HG03558 (cell line): Measurements from ENCODE around the gene RNU7-1.

Experiments used
- ATAC-seq: cut with Tn5 transposase; IDR thresholded peaks from one replicate; pipeline ENCODE4 v1.9.1; 2021; ENCODE audit warnings: moderate number of reproducible peaks; ENCODE audit not compliant: unreplicated experiment; ENCODE audit errors: extremely low read depth

The RNU7-1 gene

GRCh38 chr12:6962285-6963015 lies 18.8 kb downstream of the RNU7-1 start:
- no peak for ATAC-seq

GRCh38 chr12:6963016-6963731 lies 19.6 kb downstream of the RNU7-1 start:
- ATAC-seq: no peak

GRCh38 chr12:6963791-6964413 lies 20.3 kb downstream of the RNU7-1 start:
- ATAC-seq: no peak

- ATAC-seq: no peak
Measured at GRCh38 chr12:6964605-6965025, 21.0 kb downstream of the RNU7-1 start.

GRCh38 chr12:6965026-6965661 lies 21.5 kb downstream of the RNU7-1 start:
- ATAC-seq: no peak

GRCh38 chr12:6965714-6966113 lies 22.1 kb downstream of the RNU7-1 start:
- ATAC-seq: no peak

GRCh38 chr12:6966351-6966750 lies 22.7 kb downstream of the RNU7-1 start:
- ATAC-seq: no peak

- ATAC-seq: no peak
Measured at GRCh38 chr12:6967651-6968100, 24.1 kb downstream of the RNU7-1 start.

GRCh38 chr12:6968426-6968825 lies 24.8 kb downstream of the RNU7-1 start:
- no peak for ATAC-seq

- ATAC-seq: peak; percentile 21
Measured at GRCh38 chr12:6970096-6970527, 26.5 kb downstream of the RNU7-1 start.

GRCh38 chr12:6974180-6974579 lies 30.6 kb downstream of the RNU7-1 start:
- ATAC-seq: no peak

GRCh38 chr12:6975297-6976032 lies 31.8 kb downstream of the RNU7-1 start:
- ATAC-seq: no peak

- no peak for ATAC-seq
Measured at GRCh38 chr12:6977653-6978052, 34.0 kb downstream of the RNU7-1 start.

GRCh38 chr12:6978188-6978587 lies 34.6 kb downstream of the RNU7-1 start:
- no peak for ATAC-seq

GRCh38 chr12:6978611-6979011 lies 35.0 kb downstream of the RNU7-1 start:
- no peak for ATAC-seq

- no peak for ATAC-seq
Measured at GRCh38 chr12:6979021-6979420, 35.4 kb downstream of the RNU7-1 start.

GRCh38 chr12:6979453-6979852 lies 35.8 kb downstream of the RNU7-1 start:
- no peak for ATAC-seq

- ATAC-seq: no peak
Measured at GRCh38 chr12:6980075-6980474, 36.5 kb downstream of the RNU7-1 start.

GRCh38 chr12:6980740-6981139 lies 37.1 kb downstream of the RNU7-1 start:
- ATAC-seq: no peak
